GM19193 (cell line): ENCODE data around the gene SERINC5.

Experiments used
- POLR2A ChIP-seq: IDR thresholded peaks from 4 replicates; pipeline ENCODE4 v1.6.1; 2011; ENCODE audit not compliant: insufficient read depth, insufficient read length; ENCODE audit errors: extremely low read depth

The SERINC5 gene

DNA sequence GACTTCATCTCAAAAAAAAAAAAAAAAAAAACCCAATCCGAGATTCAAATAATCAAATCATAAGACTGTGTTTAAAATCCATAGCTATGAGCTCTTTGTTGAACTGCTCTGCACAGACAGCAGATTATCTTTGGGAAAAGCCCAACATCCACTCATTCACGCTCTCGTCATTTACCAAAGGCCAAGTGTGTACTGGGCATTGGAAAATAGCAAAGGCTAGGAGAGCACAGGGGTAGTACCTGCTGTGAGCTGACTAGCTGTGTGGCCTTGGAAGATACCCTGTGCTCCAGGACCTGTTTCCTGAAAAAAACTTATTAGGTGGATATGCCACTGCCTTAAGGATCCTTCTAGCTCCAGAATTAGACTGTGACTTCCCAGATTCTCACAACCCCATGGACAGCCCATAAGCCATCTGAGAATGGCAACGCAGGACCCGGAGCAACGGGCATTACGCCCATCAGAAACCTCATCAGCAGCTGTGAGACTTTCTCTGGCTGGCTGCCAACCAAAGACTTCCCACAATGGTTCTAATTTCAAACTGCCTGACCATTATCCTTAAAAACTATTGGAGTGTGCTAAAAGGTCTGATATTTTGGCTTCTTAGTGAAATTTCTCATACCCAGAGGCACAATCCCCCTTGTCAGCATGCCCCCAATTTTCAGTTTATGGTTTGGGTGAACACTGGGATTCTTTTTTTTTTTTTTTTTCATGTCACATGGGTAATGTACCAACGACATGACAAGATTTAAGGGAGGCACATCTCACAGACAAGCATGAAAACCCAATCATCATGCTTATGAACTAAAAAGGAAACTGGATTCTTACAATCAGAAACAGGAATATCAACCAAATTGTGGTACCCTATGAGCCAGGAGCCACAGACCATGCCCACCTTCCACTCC is 16.8 kb downstream of the SERINC5 start:
- TF ChIP-seq POLR2A, result no peak

- TF ChIP-seq POLR2A, result no peak
Measured at GRCh38 chr5:80238097-80238496, 17.8 kb downstream of the SERINC5 start.

GRCh38 chr5:80237243-80237642 is 18.6 kb downstream of the SERINC5 start:
- no peak for TF ChIP-seq POLR2A

DNA sequence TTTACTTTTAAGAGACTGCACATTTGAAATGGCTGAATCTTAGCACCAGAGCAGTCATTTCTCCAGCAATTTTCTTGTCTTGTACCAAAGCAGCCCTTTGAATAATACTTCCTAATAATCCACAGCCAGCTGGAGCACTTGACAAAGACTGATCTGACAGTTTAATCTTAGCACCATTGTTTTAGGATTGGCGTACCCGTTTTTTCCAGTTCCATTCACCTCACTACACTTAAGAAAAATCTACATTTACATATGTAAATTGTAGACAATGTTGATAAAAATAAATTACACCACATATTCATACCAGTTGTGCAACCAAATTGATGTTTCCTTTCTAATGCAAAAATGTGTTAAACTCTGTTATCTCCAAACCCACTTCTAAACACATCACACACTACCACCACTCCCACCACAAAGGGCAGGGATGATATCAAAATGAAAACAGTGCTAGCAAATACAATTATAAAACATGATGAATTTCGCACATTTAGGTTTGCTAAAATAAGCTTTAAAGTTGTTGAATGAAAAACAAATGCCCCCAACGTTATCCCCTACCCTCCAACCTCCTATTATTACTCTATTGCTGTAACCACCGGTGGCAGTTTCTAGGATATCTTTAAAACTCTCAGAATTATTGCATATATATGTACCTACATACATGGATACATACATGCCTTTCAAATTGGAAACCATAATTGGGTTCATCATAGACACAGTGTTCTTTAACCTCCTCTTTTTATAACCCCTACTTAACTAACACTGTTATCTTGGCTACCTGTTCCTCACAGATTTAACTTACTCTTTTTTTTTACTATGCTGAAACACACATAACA is 21.5 kb downstream of the SERINC5 start:
- TF ChIP-seq POLR2A, result no peak

DNA sequence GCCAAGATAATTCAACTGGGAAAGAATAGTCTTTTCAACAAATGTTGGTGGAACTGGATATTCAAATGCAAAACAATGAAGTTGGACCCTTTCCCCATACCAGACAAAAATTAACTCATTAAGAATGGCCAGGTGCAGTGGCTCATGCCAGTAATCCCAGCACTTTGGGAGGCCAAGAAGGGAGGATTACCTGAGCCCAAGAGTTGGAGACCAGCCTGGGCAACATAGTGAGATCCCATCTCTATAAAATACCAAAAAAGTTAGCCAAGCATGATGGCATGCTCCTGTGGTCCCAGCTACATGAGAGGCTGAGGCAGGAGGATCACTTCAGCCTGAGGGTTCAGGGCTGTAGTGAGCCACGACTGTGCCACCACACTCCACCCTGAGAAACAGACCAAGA is 24.2 kb downstream of the SERINC5 start:
- TF ChIP-seq POLR2A, result no peak

DNA sequence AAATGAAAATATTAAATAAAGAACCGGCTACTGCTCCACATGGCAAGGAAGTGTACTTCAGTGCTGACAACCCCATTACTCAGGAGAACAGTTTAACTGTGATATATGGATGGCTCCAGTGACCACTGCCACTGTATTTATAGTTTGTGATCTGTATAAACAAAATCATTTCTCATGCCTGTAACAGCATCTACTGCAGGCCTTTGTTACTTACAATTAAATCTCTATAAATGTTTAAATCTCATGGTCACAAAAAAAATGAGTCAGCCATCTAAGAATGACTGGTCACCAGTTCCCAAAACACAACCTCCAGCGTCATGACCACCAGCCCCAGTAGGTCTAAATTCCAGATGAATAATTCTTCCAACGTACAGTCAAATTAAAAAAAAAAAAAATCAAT is 24.6 kb downstream of the SERINC5 start:
- TF ChIP-seq POLR2A, result no peak

- TF ChIP-seq POLR2A, result no peak
Measured at GRCh38 chr5:80230269-80230992, 25.4 kb downstream of the SERINC5 start.

- no peak for TF ChIP-seq POLR2A
Measured at GRCh38 chr5:80229902-80230255, 26.0 kb downstream of the SERINC5 start.

DNA sequence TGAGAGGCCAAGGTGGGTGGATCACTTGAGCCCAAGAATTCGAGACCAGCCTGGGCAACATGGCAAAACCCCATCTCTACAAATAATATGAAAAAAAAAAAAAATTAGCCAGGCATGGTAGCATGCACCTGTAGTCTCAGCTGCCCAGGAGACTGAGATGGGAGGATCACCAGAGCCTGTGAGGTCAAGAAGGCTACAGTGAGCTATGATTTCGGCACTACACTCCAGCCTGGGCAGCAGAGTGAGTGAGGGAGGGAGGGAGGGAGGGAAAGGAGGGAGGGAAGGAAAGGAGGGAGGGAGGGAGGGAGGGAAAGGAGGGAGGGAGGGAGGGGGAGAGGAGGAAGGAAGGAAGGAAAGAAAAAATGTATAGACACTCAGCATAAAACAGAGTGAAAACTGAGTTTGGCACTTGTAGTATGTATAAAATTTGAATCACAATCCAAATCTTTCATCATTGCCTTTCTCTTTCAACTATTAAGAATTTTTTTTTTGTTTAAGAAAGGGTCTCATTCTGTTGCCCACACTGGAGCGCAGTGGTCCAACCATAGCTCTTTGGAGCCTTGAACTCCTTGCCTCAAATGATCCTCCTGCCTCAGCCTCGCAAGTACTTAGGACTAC is 27.8 kb downstream of the SERINC5 start:
- TF ChIP-seq POLR2A, result no peak

GRCh38 chr5:80225934-80226326 is 29.9 kb downstream of the SERINC5 start:
- TF ChIP-seq POLR2A, result no peak

DNA sequence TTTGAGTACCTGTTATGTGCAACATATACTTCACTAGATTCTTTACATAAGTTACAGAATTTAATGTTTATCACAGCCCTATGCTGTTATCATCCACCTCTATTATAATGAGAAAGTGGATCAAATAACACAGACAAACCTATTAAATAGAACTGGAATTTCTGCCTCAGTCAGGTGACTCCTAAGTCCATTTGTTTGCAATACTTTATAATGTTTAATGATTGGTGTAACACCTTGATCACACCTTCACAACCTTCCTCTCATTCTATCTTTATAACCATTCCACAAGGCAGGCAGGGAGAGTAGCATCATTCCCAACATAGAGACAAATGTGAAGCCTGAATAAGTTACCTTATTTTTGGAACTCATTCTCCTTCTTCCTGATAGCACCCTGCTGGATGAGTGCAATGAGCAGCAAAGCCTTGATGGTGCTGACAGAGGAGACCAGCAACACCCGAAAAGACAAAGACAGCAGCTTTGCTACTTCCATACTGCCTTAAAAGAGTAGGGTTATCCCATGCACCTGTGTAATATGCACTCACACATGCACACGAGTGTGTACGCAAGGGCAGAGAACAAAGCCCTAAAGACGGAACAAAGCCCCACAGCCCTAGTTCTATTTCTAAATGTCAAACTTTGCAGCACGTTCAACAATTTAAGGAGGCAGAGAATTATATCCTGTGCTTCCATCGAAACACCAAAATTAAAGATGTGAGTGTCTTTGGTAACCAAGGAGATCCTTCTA is 30.5 kb downstream of the SERINC5 start:
- no peak for TF ChIP-seq POLR2A

GRCh38 chr5:80223561-80223960 is 32.3 kb downstream of the SERINC5 start:
- TF ChIP-seq POLR2A, result no peak

GRCh38 chr5:80220245-80220897 is 35.5 kb downstream of the SERINC5 start:
- TF ChIP-seq POLR2A, result no peak

DNA sequence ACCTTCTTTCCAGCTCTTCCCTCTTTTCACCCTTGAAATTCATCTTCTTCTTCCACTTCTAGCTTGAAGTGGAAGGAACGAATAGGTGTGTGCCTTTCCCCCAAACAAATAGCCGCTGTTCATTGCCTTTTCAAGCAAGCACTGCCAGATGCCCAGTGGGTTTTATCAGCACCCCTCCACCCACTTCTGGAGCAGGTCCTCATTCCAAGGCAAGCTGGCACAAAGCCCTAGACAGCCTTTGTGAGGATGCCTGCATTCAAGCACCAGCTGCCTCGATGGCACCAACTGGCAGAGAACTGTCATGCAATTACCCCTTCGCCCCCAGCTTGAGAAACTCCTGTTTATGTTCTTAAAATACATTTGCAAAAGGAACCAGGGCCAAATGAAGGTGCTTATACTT is 36.5 kb downstream of the SERINC5 start:
- no peak for TF ChIP-seq POLR2A
